ENCODE measurements around the gene CFAP52.

The CFAP52 gene, protein sequence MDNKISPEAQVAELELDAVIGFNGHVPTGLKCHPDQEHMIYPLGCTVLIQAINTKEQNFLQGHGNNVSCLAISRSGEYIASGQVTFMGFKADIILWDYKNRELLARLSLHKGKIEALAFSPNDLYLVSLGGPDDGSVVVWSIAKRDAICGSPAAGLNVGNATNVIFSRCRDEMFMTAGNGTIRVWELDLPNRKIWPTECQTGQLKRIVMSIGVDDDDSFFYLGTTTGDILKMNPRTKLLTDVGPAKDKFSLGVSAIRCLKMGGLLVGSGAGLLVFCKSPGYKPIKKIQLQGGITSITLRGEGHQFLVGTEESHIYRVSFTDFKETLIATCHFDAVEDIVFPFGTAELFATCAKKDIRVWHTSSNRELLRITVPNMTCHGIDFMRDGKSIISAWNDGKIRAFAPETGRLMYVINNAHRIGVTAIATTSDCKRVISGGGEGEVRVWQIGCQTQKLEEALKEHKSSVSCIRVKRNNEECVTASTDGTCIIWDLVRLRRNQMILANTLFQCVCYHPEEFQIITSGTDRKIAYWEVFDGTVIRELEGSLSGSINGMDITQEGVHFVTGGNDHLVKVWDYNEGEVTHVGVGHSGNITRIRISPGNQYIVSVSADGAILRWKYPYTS

DNA sequence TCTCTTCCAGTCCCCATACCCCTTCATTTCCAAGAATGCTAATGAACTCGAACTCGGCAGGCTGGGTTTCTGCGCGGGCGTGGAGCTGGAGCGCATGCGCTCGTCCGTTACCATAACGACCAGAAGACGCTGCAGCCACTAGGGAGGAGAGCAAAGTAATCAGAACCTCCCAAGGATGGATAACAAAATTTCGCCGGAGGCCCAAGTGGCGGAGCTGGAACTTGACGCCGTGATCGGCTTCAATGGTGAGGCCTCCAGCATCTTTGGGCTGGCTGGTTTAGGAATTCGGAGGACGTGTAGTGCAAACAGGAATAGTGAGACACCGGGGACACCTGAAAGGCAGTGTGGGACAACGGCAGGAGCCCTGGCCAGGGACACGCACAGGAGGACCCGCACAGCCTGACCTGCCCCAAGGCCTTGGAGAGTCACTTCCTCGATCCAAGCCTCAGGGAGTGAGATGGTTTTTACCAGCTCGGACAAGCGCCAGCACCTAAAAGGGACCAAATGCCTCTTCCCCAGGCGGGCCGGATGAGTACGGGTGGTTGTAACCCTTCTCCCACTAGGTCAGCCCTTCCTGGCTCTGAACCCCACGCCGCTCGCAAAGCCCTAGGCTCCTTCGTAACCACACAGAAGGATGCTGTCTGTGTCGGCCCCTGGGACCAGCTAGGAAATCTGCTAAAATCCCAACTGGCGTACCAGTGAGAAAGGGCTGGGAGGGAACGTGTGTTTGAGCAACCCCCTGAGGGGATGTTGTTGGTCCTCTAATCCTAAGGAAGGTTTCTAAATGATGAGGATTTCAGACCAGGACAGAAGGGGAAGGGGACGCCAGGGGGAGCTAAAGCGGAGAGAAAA is at the start of gene CFAP52:
CFAP52 (plus strand) TSS at position 122 of the 852 bp plus-strand sequence; CDS start at position 176, 54 bp downstream.
- ChIA-PET CTCF (interaction anchor here (0.5 to 3.4 kb wide), 54 partner anchors 8 to 1294 kb away, joined by 3 to 43 read pairs (median 4); partner anchors contain the start of gene USP43), POLR2A (interaction anchor here (0.6 to 2.5 kb wide), 6 partner anchors 11 to 291 kb away, joined by 3 to 16 read pairs (median 4); no protein-coding TSS in a partner anchor)
- Histone ChIP-seq H3K36me3 (ENCODE audit: control insufficient read depth in 2 of 2, insufficient read depth in 1 of 2, low read length in 2 of 2) (no peaks in the 10 kb centered on the region), H3K4me1 (ENCODE audit: control insufficient read depth, insufficient read depth, low read length) (no peaks in the 10 kb centered on the region), H3K9me3 (ENCODE audit: control insufficient read depth, insufficient read depth, low read depth, low read length) (no peaks in the 10 kb centered on the region), H3K4me3 (ENCODE audit: low read depth, low read length) (peak within 1 kb of the TSS; percentile 73), H3K27ac (ENCODE audit: extremely low read depth, low read depth, low read length) (peak within 1 kb of the TSS; percentile 80)
- TF ChIP-seq ZNF768 (tag by site-specific recombination; IDR thresholded peaks at IDR 0.05), result no peak
- TF ChIP-seq ZFP69B (tag by site-specific recombination; IDR thresholded peaks at IDR 0.05), result no peak
- peak; percentile 87 for TF ChIP-seq ZBTB48 (tag by site-specific recombination; IDR thresholded peaks at IDR 0.05)
- TF ChIP-seq ZNF132 (tag by site-specific recombination; IDR thresholded peaks at IDR 0.05; ENCODE audit: borderline replicate concordance), result no peak
- TF ChIP-seq ZNF785 (tag by site-specific recombination; IDR thresholded peaks at IDR 0.05), result no peak
- TF ChIP-seq ZNF221 (tag by site-specific recombination; IDR thresholded peaks at IDR 0.05; ENCODE audit: borderline replicate concordance), result no peak
- no peak for TF ChIP-seq ZNF169 (tag by site-specific recombination; IDR thresholded peaks at IDR 0.05)
- TF ChIP-seq ZNF341 (tag by site-specific recombination; IDR thresholded peaks at IDR 0.05; ENCODE audit: low read depth), result peak; percentile 99
- no peak for TF ChIP-seq HOXD13 (CRISPR knock-in tag; IDR thresholded peaks at IDR 0.05; ENCODE audit: borderline replicate concordance)
- no peak for TF ChIP-seq EGR2 (tag by site-specific recombination; IDR thresholded peaks at IDR 0.05; ENCODE audit: low read depth)
- TF ChIP-seq, protein P1, sequence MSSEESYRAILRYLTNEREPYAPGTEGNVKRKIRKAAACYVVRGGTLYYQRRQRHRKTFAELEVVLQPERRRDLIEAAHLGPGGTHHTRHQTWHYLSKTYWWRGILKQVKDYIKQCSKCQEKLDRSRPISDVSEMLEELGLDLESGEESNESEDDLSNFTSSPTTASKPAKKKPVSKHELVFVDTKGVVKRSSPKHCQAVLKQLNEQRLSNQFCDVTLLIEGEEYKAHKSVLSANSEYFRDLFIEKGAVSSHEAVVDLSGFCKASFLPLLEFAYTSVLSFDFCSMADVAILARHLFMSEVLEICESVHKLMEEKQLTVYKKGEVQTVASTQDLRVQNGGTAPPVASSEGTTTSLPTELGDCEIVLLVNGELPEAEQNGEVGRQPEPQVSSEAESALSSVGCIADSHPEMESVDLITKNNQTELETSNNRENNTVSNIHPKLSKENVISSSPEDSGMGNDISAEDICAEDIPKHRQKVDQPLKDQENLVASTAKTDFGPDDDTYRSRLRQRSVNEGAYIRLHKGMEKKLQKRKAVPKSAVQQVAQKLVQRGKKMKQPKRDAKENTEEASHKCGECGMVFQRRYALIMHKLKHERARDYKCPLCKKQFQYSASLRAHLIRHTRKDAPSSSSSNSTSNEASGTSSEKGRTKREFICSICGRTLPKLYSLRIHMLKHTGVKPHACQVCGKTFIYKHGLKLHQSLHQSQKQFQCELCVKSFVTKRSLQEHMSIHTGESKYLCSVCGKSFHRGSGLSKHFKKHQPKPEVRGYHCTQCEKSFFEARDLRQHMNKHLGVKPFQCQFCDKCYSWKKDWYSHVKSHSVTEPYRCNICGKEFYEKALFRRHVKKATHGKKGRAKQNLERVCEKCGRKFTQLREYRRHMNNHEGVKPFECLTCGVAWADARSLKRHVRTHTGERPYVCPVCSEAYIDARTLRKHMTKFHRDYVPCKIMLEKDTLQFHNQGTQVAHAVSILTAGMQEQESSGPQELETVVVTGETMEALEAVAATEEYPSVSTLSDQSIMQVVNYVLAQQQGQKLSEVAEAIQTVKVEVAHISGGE (tag by site-specific recombination; conservative IDR thresholded peaks at IDR 0.05; ENCODE audit: low read depth), result 0 out of 2 replicates have a peak, but pooled peaks have one; percentile 0
- TF ChIP-seq ZNF76 (tag by site-specific recombination; IDR thresholded peaks at IDR 0.05; ENCODE audit: borderline replicate concordance, low read depth), result no peak; the same call in 1 of the 2 replicates
- TF ChIP-seq KLF7 (tag by site-specific recombination; IDR thresholded peaks at IDR 0.05; ENCODE audit: borderline replicate concordance), result no peak
- TF ChIP-seq ZNF155 (tag by site-specific recombination; IDR thresholded peaks at IDR 0.05), result no peak
- TF ChIP-seq HOXA7 (CRISPR knock-in tag; IDR thresholded peaks at IDR 0.05; ENCODE audit: borderline replicate concordance), result no peak
- peak; percentile 17; the same call in 1 of the 2 replicates for TF ChIP-seq ZNF335 (tag by site-specific recombination; conservative IDR thresholded peaks at IDR 0.05)
- TF ChIP-seq ZNF138 (tag by site-specific recombination; IDR thresholded peaks at IDR 0.05; ENCODE audit: borderline replicate concordance), result no peak
- TF ChIP-seq, protein P2, sequence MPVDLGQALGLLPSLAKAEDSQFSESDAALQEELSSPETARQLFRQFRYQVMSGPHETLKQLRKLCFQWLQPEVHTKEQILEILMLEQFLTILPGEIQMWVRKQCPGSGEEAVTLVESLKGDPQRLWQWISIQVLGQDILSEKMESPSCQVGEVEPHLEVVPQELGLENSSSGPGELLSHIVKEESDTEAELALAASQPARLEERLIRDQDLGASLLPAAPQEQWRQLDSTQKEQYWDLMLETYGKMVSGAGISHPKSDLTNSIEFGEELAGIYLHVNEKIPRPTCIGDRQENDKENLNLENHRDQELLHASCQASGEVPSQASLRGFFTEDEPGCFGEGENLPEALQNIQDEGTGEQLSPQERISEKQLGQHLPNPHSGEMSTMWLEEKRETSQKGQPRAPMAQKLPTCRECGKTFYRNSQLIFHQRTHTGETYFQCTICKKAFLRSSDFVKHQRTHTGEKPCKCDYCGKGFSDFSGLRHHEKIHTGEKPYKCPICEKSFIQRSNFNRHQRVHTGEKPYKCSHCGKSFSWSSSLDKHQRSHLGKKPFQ (tag by site-specific recombination; IDR thresholded peaks at IDR 0.05), result no peak
- TF ChIP-seq ZNF600 (tag by site-specific recombination; IDR thresholded peaks at IDR 0.05), result peak; percentile 72
- TF ChIP-seq ZNF623 (tag by site-specific recombination; IDR thresholded peaks at IDR 0.05), result no peak
- TF ChIP-seq ZNF501 (tag by site-specific recombination; IDR thresholded peaks at IDR 0.05), result no peak
- TF ChIP-seq ZNF660 (tag by site-specific recombination; IDR thresholded peaks at IDR 0.05), result 0 out of 2 replicates have a peak, but pooled peaks have one; percentile 59
- peak; percentile 40 for TF ChIP-seq ZBTB20 (tag by site-specific recombination; IDR thresholded peaks at IDR 0.05)
- TF ChIP-seq OSR2 (tag by site-specific recombination; IDR thresholded peaks at IDR 0.05), result no peak
- TF ChIP-seq ZNF747 (tag by site-specific recombination; IDR thresholded peaks at IDR 0.05), result no peak
- TF ChIP-seq, protein P3, sequence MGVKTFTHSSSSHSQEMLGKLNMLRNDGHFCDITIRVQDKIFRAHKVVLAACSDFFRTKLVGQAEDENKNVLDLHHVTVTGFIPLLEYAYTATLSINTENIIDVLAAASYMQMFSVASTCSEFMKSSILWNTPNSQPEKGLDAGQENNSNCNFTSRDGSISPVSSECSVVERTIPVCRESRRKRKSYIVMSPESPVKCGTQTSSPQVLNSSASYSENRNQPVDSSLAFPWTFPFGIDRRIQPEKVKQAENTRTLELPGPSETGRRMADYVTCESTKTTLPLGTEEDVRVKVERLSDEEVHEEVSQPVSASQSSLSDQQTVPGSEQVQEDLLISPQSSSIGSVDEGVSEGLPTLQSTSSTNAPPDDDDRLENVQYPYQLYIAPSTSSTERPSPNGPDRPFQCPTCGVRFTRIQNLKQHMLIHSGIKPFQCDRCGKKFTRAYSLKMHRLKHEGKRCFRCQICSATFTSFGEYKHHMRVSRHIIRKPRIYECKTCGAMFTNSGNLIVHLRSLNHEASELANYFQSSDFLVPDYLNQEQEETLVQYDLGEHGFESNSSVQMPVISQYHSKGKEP (tag by site-specific recombination; IDR thresholded peaks at IDR 0.05), result no peak
- TF ChIP-seq ZNF211 (tag by site-specific recombination; IDR thresholded peaks at IDR 0.05; ENCODE audit: low read depth), result no peak
- TF ChIP-seq ZSCAN16 (tag by site-specific recombination; IDR thresholded peaks at IDR 0.05), result peak; percentile 84

All from HEK293 (cell line).